ENCODE results near the gene CYP51A1.

GRCh38 chr7:92075455-92076158, 58.7 kb downstream of the CYP51A1 start:
- TF ChIP-seq CTCF (IDR thresholded peaks at IDR 0.05) (no peak), EP300 (IDR thresholded peaks at IDR 0.05) (no peak)
